Stimulated activated CD8-positive, alpha-beta memory T cell treated with anti-CD3 and anti-CD28 coated beads, Interleukin-12 subunit alpha, Interleukin-12 subunit beta, amount 100 ng/mL, for 4 hours (primary cell): ENCODE data around the gene STEEP1.

Source experiments
- DNase-seq: peaks from one replicate; pipeline ENCODE4 v3.0.0-alpha.2; 2020; ENCODE audit warnings: low read depth

Gene STEEP1

DNA sequence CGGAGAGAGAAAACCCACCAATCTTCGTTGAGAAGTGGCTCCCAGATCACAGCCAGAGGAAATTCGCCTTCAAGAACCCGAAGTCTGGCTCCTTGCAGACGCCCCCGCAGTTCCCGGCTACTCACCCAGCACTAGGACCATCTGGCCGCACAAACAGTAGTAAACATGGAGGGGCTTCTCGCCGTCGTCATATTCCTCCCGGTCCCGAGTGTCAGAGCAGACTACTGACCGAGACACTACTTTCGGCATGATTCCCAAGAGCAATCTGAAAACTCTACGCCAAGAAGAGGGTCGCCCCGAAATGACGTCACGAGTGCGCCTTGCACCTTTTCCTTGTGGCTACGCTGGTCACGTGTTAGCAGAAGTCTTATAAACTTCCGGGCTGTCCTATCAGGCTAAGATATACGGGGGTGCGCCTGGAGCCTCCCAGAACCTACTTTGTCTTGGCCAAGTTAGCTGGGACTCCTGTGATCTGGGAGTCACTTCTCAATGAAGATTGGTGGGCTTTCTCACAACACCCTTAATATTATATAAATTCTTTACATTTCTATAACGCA lies at the start of gene STEEP1:
STEEP1 (minus strand) TSS at position 303 of the 557 bp plus-strand sequence; CDS start at position 249, 54 bp downstream.
- peak; percentile 69 for DNase-seq

DNA sequence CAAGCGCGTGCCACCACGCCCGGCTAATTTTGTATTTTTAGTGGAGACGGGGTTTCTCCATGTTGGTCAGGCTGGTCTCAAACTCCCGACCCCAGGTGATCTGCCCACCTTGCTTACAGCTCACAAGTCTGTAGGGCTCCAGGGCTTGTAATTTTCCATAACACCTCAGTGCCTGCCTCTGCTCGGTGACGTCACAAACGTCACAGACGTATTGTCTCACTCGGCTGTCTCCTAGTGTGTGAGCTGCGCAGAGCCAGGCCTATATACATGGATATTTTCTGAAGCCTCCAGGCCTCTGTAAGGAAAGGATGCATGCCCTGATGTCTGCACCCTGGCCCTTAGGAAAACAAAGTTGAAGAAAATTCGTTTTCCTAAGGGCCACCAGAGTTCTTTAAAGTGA lies 49.6 kb upstream of the STEEP1 start:
- DNase-seq = no peak

DNA sequence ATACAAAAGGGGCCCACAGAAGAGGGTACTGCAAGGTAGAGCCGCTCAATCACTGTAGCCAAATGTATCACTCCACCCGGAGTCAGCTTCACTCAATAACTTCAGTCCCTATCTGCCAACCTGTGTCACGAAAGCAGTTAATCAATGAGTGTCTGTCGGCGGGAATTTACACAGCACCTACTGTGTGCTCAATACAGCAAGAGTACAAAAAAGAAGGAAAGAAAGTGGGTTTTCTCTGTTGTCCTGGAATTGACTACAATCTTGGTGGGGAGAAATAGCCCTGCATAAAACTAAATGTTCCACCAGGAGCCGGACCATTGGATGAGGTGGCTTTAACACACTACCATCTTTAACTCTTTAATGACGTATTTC lies 41.8 kb upstream of the STEEP1 start:
- DNase-seq = no peak

DNA sequence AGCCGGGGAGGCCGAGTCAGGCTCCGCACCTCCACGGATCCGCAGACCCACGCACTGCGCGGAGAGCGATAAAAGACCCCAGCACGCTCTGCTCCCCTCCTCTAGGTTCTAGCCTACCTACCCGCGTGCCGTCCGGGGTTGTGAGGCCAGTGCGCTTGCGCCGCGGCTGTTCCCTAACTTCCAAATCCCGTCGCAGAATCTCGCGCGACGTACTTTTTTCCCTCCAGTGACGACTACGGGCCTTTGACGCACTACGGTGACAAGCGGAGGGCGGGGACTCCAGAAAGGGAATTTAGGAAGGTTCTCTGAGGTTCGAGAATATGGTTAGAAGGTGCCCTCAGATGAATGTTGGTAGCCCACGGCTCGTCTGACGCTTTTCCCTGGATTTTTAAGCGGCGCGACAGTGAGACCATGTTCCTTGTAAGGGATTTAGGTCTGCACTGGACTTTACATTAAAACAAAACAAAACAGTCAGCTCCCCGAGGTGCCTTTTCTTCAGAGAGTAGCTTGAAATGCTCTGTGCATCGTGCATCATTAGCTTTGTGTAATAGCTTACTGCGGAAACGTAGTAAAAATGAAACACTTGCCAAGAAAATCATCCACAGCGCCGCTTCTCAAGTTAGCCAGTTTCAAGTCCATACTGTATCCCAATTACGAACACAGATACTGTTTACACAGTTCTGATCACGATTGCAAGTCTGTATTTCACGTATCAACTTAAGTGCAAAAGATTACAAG lies 41.2 kb upstream of the STEEP1 start, which contains the start of gene NKRF:
NKRF (minus strand) TSS at position 145 of the 738 bp plus-strand sequence.
- peak; percentile 77 for DNase-seq

DNA sequence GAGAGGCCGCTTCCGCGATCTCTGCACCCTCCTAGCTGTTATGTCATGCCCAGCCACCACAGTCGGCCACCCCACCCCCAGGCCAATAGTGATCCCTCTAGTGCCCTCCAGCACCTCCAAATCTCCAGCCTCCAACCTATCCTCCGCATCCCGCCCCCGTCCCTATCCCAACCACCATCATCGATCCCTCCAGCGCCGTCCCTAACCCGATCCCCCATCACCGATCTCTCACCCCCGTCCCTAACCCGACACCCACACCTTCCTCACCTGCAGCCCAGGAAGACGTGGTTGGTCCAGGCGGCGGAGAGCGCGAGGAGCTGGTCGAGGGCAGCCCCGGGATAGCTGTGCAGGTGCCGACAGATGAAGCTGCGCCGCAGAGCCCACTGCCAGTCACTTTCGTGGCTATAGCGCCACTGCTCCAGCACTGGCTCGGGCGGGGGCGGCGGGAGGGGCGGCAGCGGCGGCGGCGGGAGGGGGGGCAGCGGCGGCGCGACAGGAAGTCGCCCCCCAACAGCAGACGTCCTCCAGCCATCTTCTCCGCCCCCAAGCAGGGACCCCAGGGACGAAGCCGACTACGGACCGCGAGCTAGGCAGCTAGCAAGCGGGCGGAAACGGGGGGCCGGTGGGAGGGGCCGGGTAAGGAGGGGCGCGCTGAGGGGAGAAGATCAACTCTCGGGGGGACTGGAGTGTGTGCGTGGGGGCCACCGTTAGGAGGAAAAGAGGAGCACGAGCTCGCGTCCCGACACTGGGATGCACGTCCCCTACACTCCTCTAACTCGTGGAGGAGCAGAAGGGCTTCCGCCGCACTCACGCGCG lies 40.5 kb upstream of the STEEP1 start:
- DNase-seq = peak; percentile 29

GRCh38 chrX:119604766-119605463 lies 39.7 kb upstream of the STEEP1 start:
- no peak for DNase-seq

- no peak for DNase-seq
These were observed 37.6 kb upstream of the STEEP1 start for GRCh38 chrX:119602701-119603255.

- DNase-seq = no peak
These were observed 24.6 kb upstream of the STEEP1 start for GRCh38 chrX:119589810-119590209.

DNA sequence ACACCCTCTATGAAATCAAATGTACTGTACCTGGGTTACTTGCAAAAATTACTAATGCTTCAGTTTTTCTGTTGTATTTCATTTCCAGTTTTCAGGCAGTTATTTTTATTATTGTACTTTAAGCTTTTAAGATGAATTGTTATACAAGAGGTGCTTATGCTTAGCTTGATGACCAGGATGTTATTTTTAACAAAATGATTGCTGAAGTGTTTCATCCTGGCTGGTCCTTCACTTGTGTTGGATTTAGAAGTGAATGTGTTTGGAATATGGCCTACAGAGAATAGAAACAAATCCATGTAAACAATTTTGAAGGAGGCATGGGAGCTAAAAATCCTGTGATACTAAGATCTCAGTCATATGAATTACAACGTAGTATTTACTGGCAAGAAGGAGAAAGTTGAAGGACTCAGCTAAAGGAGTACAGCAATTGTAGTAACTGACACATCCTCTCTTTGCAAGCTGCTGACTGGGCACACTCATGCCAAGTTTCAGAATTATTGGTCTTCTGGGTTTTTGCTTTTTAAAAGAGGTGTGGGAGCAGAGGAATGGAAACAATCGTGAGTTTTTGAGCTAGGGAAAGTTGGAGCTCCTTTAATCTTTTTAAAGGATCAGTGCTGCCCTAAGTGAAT lies 18.3 kb upstream of the STEEP1 start:
- DNase-seq = no peak

DNA sequence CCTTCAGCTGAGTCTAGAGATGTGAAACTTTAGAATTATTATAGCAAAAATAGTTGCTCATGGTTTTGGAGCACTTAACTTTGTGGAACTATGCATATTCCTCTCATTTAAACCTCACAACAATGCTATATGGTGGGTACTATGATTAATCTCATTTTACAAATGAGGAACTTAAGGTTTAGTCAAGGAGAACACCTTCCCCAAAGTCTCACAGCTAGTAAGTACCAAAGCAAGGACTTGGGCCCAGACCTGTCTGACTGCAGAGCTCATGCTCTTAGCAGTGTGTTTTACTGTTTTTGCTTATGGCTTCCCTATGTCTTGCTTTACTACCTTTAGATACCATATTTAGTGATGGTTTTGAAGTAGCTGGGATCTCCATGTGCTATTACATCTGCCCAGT lies 14.2 kb upstream of the STEEP1 start:
- no peak for DNase-seq

DNA sequence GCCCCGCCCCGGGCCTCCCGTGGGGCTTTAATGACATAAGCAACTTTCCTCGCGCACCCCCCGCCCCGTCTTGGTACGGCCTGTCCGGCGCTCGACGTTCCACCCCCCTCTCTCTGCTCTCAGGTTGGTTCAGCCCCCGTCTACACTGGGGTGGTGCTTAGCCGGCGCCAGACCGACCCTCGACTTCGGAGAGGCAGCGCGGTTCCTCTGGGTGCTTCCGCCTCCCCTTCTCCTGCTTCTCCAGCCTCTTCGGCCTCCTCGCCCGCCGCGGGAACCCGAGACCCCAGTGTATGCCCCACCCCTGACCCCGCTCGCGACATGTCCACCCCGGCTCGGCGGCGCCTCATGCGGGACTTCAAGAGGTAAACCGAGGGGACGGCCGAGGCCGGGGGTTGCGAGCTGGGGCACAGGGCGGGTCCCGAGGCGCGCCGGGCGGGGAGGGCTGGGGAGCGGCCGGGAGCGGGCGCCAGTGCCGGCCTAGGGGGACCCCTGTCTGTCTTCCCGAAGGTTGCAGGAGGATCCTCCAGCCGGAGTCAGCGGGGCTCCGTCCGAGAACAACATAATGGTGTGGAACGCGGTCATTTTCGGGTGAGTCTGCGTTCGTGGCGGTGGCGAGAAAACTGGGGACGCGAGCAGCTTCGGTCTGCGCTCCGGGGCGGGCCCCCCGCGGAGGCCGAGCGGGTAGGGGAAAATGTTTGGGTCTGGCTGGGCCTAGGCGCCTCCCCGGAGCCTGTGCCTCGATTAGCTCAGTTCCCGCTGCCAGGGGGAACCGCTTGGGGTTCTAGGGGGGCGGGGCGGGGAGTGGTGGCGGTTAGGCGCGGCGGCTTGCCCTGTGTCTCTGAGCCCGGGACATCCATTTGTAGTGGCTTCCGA lies 9.4 kb upstream of the STEEP1 start, which contains the start of gene UBE2A:
UBE2A (plus strand) TSS at position 170 of the 873 bp plus-strand sequence; CDS start at position 319, 149 bp downstream.
- peak; percentile 73 for DNase-seq

GRCh38 chrX:119573840-119574393 lies 8.7 kb upstream of the STEEP1 start:
- peak; percentile 1 for DNase-seq

GRCh38 chrX:119573222-119573621 lies 8.0 kb upstream of the STEEP1 start:
- DNase-seq = no peak

DNA sequence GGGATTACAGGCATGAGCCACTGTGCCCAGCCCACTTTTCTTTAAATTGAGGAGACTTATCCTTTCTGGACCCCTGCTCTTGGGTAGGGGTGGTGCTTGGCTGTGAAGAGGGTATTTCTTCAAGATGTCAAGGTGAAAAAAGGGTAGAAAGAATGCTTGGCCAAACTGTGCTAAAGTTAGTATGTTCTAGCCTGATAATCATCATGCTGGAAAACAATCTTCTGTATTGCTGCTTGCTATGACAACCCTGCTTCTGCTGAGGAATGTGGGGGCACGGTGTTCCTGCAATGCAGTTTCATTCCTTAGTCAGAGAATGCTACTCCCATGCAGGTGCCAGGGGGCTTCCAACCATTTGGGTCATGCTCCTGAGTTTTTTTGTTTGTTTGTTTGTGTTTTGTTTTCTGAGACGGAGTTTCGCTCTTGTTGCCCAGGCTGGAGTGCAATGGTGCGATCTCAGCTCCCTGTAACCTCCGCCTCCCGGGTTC lies 5.2 kb upstream of the STEEP1 start:
- no peak for DNase-seq

- DNase-seq = no peak
These were observed 12.7 kb downstream of the STEEP1 start for GRCh38 chrX:119552508-119552907.

- DNase-seq = no peak
These were observed 15.7 kb downstream of the STEEP1 start for GRCh38 chrX:119549327-119550016.

DNA sequence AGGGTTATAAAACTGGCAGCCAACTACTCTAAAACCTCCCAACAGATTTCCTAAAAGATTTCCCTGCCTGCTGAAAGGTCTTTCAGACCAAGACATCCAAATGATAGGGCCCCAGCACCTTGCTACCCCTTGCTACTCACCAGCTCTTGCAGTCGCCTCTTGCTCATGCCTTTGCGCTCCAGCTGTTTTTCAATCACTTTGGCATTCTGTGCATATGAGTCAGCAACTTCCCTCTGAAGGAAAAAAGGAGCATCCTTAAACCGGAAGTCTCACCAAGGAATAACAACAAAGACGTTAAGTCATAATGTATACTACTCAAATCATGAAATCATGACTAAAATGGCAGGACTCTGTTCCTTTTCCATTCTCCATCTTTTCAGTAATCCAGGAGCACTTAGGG lies 24.0 kb downstream of the STEEP1 start:
- no peak for DNase-seq

- no peak for DNase-seq
These were observed 25.3 kb downstream of the STEEP1 start for GRCh38 chrX:119539872-119540271.

GRCh38 chrX:119537487-119537886 lies 27.7 kb downstream of the STEEP1 start:
- no peak for DNase-seq
